GM21423 (cell line): ENCODE measurements around the gene ASIC4.

Source experiments
- ATAC-seq: cut with Tn5 transposase; IDR thresholded peaks from one replicate; pipeline ENCODE4 v1.9.1; 2021; ENCODE audit warnings: mild to moderate bottlenecking, moderate library complexity; ENCODE audit not compliant: unreplicated experiment

ASIC4 gene

DNA sequence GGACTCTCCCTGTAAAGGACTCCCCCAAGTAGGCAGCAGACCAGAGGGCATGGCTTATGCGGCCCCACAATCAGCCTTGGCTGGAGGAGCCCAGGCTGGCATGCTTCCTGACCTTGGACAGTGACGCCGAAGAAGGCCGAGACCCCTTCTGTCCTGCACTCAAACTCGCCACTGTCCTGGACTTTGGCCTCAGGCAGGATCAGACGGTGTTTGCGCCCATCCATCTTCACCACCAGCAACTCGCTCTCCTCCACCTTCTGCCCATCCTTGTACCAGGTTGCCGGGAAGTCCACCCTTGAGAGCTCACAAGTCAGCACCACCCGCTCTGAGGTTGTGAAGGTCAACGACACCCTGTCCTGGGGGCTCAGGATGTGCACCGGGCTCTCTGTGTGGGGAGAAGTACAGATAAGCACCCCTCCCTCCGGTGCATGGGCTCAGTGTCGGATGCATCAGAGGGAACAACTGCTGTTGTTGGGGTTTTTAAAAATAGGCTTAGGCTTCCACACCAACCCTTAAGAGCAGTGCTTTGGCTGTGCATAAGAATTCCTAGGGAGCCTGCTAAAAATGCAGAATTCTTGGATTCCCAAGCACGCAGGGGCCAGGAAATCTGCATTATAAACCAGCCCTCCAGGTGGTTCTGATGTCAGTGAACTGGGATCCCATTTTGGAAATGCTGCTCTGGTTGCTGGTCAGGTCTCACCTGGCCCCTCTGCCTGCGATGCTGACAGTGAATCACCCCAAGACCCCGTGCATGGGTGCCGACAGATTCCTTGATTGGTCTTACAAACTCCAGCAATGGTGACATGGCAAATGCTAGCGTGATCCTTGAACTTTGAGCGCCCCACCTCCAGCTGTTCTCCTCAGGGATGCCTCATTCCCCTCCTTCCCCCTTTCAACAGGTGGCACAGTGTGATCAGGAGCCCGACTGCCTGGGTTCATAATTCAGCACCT, 51.1 kb downstream of the ASIC4 start:
- ATAC-seq = no peak

DNA sequence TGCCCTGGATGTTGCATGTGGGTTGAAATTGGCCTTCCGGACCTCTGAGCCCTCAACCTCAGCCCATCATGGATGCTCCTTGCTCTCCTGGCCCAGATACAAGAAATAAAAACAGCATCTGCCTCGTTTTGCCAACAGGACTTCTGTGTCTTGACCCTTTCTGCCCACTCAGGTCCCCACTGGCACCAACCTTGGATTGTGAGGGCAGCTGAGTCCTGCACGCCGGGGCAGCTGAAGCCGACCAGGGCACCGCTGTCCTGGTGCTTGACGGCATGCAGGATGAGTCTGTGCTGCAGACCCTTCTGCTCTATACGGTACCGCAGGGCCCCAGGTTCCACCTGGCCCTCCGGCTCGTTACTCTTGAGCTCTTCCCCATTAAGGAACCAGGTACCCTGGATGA, 52.4 kb downstream of the ASIC4 start:
- no peak for ATAC-seq

DNA sequence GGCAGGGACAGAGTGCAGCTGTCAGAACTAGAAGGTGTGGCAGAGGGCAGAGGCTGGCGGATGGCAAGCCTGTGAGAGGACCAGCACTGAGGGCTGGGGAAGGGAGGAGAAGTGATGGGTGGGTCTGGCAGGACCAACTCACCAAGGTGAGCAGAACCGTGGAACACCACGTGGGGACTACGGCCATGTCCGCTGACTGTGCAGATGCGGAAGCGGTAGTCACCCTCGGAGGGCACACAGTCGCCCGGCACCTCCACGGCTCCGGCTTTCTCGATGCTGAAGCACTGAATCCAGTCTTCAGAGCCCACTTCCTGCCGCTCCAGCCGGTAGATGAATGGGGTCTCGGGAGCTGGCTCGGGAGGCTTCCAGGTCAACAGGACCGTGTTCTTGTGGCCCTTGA, 52.8 kb downstream of the ASIC4 start:
- ATAC-seq = no peak

DNA sequence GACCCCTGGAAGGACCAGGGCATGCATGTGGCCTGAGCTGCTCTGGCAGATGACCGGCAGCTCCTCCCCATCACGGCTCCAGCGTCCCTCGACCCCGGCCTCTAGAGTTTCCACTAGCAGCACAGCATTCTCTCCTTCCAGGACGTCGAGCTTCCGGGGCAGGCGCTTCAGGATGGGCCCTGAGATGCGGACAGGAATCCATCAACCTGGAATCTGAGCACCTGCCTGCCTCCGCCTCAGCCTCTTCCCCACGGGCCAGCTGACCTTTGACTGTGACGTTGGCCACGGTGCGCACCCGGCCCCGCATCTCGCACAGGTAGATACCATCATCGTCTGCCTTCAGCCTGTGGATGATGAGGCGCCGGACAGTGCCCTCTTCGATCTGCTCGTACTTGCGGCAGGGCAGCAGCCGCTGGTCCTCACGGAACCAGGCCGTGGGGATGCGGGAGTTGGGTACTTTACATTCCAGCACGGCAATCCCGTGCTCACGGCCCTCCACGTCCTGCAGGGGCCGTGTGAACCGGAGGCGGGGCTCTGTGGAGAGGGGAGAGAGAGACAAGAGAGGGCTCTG, 53.6 kb downstream of the ASIC4 start:
- ATAC-seq = no peak

DNA sequence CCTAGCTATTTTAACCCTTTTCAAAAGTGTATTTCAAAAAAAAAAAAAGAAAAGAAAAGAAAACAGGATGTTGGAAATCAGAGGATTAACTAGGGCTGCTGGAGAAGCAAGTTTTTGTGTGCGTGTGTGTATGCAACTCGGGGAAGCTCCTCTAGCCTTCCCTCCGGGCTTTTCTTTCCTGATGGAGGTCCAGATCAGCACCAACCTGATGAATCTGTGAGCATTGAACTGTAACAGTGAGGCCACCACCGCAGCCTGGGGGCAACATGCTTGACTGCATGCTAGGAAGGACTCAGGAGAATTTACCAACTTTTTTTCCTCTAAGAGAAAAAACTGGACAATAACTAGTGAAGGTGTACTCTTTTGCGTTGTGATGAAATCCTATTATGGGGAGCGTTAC, 54.8 kb downstream of the ASIC4 start:
- ATAC-seq = no peak

DNA sequence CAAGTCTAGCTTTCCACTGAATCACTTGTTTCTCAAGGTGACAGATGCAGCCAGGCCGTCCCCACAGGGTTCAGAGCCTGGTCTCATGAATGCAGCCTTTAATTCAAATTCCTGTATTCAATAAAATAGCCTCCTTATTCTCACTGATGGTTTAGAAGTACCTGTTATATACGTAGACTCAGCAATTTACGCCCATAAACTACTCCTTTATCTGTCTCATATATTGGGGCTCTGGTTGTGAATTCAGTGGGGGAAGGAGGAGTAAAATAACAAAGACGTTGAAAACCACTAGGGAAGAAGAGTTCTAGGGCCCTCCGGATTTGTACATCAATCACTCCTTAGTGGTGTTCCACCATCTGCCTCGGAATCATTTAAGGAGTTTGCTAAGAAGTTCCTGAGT, 55.4 kb downstream of the ASIC4 start:
- no peak for ATAC-seq

DNA sequence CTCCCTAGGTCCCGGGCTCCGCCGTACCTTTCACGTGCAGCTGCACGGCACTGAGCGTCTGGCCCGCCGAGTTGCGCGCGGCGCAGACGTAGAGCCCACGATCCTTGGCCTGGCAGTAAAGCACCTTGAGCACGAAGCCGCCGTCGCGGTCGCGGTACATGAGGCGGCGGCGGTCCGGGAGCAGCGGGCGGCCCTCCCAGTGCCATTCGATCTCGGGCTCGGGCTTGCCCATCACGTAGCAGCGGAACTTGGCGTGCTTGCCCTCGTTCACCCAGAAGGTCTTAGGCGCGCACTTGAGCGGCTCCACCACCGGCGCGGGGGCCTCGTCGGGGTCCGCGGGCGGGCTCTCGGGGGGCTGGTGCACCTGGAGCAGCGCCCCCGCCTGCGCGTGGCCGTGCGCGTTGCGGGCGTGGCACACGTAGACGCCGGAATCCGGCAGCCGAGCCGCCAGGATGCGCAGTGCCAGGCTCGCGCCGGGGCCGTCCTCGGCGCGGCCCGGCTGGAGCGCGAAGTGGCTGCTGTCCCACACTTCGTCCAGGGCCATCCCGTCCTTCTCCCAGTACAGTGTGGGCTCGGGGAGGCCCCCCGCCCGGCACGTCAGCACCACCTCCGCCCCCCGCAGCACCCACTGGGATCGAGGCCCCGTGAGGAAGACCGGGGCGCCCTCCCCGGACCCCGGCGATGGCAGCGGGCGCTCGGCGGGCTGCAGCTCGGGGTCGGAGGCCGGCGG, 56.1 kb downstream of the ASIC4 start:
- ATAC-seq = no peak

DNA sequence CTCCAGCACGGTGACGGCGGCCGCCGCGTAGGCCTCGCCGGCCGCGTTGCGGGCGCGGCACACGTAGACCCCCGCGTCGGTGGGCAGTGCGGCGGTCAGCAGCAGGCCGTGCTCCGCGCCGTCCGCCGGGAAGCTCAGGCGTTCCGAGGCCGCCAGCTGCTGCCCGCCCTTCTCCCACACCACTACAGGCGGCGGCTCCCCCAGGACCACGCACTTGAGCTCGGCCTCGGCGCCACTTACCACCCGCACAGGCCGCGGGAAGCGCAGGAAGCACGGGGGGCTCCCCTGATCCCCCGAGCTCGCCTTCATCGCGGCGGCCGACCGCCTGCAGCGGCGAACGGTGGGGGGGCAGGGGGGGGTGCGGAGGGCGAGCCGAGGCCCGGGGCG, 56.6 kb downstream of the ASIC4 start:
- no peak for ATAC-seq

DNA sequence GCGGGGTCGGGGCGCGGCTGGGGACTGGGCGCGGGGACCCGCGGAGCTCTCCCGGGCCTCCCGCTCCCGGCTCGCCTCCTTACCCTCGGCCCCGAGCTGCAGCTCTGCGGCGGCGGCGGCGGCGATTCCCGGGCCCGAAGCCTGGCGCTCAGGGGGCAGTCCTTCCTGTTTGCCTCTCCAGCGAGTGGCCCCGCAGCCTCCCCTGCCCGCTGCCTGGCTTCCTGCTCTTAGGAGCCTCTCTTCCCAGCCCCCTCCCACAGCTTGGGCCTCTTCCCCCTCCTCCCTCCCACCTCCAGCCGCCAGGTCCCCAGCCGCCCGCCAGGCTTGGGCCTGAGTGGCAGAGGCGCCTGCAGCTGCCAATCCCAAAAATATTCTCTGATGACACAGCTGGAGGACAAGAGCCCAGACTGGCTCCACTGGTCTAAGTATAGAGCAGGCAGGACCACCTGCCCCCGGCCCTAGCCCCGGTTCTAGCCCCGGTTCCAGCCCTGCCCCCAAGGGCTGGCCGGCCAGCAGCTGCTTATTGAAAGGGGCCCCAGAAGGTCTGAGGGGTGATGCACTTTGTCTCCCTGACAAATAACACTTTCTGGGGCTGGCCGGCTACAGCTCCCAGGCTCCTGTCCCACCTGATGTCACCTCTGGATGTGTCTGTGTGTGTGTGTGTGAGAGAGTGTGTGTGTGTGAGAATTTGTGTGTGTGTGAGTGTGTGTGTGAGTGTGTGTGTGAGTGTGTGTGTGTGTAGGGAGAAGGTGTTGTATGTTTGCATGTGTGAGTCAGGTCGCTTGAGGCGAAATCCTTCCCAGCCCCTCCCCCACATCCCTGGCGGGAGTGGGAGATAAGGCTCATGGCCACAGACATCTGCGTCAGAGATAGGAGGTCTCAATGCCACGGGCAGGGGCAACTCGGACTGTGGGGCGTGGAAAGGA, 57.3 kb downstream of the ASIC4 start, which contains the start of gene OBSL1:
OBSL1 (minus strand) TSS at position 229 of the 926 bp plus-strand sequence. CDS start 307 bp downstream, outside the sequence.
- no peak for ATAC-seq

DNA sequence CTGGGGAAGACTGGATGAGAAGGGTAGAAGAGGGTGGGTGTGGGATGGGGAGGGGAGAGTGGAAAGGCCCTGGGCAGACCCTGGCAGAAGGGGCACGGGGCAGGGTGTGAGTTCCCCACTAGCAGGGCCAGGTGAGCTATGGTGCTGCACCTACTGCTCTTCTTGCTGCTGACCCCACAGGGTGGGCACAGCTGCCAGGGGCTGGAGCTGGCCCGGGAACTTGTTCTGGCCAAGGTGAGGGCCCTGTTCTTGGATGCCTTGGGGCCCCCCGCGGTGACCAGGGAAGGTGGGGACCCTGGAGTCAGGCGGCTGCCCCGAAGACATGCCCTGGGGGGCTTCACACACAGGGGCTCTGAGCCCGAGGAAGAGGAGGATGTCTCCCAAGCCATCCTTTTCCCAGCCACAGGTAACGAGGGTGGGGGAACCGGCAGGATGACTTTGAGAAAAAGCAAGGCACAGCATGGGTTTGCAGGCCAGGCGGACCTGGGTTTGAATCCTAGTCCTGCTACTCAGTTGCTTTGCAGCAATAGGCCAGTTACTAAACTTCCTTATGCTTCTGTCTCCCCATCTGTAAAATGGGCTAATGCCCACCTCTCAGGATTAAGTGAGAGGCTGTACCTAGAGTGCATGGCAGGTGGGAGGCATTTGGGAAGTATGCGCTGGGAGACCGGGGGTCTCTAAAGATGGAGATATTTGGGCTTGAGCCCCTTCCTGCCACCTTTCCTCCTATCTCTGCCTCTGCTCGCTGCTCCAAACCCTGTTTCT, 58.1 kb downstream of the ASIC4 start, which contains the start of gene INHA:
INHA (plus strand) TSS at position 74 of the 765 bp plus-strand sequence; CDS start at position 139, 65 bp downstream.
- ATAC-seq = no peak

DNA sequence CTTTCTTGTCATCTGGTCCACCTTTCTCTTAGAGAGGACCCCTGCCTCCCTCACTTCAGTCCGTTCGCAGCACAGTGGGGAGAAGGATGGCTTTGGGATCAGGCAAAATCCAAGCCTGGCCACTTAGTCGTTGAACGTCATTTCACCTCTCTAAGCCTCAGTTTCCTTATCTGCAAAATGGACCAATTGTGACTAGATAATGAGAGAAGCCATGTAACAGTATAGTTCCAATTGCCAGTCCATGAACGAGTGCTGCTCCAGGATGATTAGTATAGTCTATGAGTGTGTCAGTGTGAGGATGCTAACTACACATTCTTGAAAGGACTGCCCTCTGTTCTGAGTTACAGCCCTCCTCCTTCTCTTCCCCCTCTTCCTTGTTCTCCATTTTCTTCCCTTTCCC, 58.9 kb downstream of the ASIC4 start:
- no peak for ATAC-seq

DNA sequence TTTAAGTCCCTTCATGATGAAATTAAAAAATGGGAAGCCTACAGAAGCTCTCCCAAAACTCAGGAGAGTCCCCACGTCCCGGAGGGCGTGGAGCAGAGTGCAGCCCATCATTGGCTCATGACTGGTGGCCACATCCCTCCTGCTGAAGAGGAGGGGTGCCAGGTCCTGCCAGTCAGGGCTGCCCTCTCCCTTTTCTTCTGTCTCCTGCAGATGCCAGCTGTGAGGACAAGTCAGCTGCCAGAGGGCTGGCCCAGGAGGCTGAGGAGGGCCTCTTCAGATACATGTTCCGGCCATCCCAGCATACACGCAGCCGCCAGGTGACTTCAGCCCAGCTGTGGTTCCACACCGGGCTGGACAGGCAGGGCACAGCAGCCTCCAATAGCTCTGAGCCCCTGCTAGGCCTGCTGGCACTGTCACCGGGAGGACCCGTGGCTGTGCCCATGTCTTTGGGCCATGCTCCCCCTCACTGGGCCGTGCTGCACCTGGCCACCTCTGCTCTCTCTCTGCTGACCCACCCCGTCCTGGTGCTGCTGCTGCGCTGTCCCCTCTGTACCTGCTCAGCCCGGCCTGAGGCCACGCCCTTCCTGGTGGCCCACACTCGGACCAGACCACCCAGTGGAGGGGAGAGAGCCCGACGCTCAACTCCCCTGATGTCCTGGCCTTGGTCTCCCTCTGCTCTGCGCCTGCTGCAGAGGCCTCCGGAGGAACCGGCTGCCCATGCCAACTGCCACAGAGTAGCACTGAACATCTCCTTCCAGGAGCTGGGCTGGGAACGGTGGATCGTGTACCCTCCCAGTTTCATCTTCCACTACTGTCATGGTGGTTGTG, 60.4 kb downstream of the ASIC4 start:
- ATAC-seq = no peak

DNA sequence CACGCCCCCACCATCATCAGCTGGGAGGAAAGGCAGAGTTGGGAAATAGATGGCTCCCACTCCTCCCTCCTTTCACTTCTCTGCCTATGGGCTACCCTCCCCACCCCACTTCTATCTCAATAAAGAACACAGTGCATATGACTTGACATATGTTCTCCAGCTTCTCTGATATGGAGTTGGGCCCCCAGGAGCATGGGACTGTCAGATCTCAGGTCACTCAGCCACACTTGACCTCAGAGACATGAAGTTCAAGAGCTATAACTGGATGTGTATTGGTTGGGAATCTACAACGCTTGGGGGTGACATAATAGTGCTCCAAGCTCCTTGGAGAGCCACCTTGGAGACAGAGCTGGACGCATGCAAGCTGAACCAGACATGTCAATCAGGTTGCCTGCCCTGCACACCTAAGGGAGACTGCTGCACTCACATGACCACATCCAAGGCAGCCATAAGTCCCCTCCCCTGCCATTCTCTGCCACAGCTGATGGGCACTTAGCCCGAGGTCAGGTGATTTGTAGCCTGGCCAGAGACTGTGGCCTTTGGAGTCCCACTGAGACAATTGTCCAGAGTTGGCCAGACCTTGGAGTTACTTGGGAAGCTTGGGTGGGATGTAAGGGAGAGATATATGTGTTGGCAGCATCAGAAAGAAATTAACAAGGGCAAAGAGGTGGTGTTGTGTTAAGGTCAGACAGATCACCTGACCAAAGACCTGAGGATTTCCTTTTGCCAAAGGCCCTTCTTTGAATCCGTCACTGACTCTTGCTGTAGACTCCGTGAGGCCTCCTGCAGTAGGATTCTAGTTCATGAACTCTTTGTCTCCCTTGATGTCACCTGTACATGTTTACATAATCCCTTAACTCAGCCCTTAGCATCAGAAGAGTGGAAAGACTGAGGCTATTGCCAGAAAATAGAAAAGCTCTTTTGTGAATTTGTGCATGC, 61.6 kb downstream of the ASIC4 start:
- no peak for ATAC-seq

DNA sequence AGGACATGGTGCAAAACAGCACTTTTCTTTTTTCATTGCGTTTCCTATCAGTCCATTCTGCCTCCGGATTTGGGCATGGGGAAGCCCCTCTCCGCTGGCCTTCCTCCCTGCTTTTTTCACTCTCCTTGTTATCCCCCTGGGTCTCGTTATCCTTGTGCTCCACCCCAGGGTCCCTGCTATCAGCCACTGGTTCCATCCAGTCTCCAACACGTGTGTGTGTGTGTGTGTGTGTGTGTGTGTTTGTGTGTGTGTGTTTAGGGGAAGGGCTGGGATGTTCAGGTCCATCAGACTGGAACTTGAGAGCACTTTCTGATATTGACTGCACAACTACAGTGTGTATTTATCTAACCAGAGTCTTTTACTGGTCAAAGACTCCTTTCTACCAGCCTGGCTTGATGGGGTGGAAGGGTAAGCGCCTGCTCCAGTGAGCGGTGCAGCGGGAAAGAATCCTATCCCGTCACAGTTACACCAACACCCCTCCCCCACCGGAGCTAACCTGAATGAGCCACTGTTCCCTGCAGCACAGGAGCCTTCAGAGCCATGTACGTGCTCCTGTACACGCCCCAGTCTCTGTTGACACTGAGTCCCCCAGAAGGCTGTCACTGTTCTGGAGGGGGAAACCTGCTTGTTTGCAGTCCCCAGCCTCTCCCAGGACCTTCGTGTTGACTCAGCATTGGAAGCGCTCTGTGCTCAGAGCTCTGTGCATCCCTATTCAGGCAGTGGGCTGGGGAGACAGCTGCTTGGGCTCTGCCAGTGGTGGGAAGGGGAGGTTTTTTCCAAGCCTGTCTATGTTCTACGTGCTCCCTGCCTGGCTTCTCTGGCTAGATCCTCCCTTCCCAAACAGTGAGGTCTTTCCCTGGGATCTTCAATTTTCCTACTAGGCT, 62.5 kb downstream of the ASIC4 start:
- ATAC-seq = no peak

DNA sequence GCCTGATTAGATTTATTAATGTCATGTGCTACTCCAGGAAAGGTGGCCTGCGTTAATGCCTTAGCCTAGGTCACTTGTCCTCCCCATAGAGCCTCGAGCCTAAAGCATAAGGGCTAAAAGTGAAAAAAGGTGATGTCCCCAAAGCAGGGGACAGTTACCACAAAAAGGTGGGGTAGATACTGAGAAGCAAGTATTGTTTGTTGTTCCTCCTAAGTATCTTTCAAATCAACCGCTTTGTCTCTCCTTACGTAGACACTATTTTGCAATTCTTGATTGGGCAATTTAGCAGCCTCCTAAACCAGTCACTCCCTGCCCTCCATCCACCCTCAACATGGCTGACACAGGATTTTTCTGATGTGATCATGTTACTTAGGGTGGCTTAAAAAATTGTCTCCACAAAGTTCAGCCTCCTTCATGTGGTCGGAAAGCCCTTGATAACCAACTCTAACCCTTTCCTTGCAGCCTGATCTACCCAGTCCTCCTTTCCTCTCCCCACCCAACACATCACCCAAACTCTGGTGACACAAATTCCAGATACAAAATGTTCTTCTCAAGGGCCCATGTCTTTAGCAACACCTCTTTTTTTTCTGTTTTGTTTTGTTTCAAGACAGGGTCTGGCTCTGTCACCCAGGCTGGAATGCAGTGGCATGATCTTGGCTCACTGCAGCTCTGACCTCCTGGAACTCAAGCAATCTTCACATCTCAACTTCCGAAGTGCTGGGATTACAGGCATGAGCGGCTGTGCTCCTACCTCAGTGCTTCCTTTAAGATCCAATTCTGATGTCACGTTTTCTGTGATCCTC, 64.7 kb downstream of the ASIC4 start:
- ATAC-seq = no peak

DNA sequence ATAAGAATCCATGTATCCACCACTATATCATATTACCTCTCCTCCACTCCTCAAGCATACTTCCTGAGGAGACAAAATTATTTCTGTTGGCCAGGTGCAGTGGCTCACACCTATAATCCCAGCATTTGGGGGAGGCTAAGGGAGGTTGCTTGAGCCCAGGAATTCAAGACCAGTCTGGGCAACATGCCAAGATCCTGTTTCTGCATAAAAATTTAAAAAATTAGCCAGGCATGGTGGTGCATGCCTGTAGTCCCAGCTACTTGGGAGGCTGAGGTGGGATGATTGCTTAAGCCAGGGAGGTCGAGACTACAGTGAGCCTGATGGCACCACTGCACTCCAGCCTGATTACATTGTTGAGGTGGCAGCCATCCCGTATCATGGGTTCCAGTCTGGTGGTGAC, 67.1 kb downstream of the ASIC4 start:
- no peak for ATAC-seq
